ENCODE results near the gene DPY19L3.
"Not testable (repeated sequence)": the region's sequence is repeated elsewhere in the genome, so short reads cannot be mapped to it uniquely, and the experiment has no call there.

Gene DPY19L3

GRCh38 chr19:32405431-32406160 lies at the start of gene DPY19L3:
Gene DPY19L3 (plus strand): TSS chr19:32405770. CDS start chr19:32408254, 2,484 bp downstream.
- DNase-seq, result peak; percentile 87

- DNase-seq, result no peak
These were observed 47.9 kb upstream of the DPY19L3 start for GRCh38 chr19:32357720-32358119.

GRCh38 chr19:32358321-32358720 lies 47.2 kb upstream of the DPY19L3 start:
- no peak for DNase-seq

GRCh38 chr19:32359581-32359980 lies 46.0 kb upstream of the DPY19L3 start:
- no peak for DNase-seq

- DNase-seq, result no peak
These were observed 43.8 kb upstream of the DPY19L3 start for GRCh38 chr19:32361574-32362317.

GRCh38 chr19:32362318-32362691 lies 43.3 kb upstream of the DPY19L3 start:
- DNase-seq, result no peak

GRCh38 chr19:32363175-32363574 lies 42.4 kb upstream of the DPY19L3 start:
- DNase-seq, result no peak

GRCh38 chr19:32363632-32364031 lies 41.9 kb upstream of the DPY19L3 start:
- no peak for DNase-seq

GRCh38 chr19:32364040-32364439 lies 41.5 kb upstream of the DPY19L3 start:
- no peak for DNase-seq

- no peak for DNase-seq
These were observed 38.5 kb upstream of the DPY19L3 start for GRCh38 chr19:32367063-32367462.

GRCh38 chr19:32367948-32368536 lies 37.5 kb upstream of the DPY19L3 start:
- DNase-seq, result no peak

- no peak for DNase-seq
These were observed 36.8 kb upstream of the DPY19L3 start for GRCh38 chr19:32368787-32369186.

GRCh38 chr19:32372726-32373517 lies 32.6 kb upstream of the DPY19L3 start:
- DNase-seq, result no peak

GRCh38 chr19:32373585-32374295 lies 31.8 kb upstream of the DPY19L3 start:
- DNase-seq, result peak; percentile 5

GRCh38 chr19:32374362-32374761 lies 31.2 kb upstream of the DPY19L3 start:
- not testable (repeated sequence) for DNase-seq

- DNase-seq, result not testable (repeated sequence)
These were observed 28.5 kb upstream of the DPY19L3 start for GRCh38 chr19:32377088-32377487.

- DNase-seq, result no peak
These were observed 25.3 kb upstream of the DPY19L3 start for GRCh38 chr19:32380269-32380668.

- DNase-seq, result no peak
These were observed 17.7 kb upstream of the DPY19L3 start for GRCh38 chr19:32387701-32388392.

- no peak for DNase-seq
These were observed 17.1 kb upstream of the DPY19L3 start for GRCh38 chr19:32388393-32388855.

- DNase-seq, result no peak
These were observed 12.7 kb upstream of the DPY19L3 start for GRCh38 chr19:32392901-32393300.

- DNase-seq, result no peak
These were observed 9.4 kb upstream of the DPY19L3 start for GRCh38 chr19:32396046-32396652.

All from NCI-H1092 treated with DMSO at 0.1 percent for 48 hours (cell line).